GM13976 (cell line): ENCODE data around the gene TNK2.
"Not testable (repeated sequence)": the region's sequence is repeated elsewhere in the genome, so short reads cannot be mapped to it uniquely, and the experiment has no call there.

Experiments
- DNase-seq: peaks from one replicate; pipeline ENCODE4 v3.0.0; 2012; ENCODE audit warnings: low spot score
- in situ Hi-C: fragments of 300-500 bp; cut with MboI; formaldehyde crosslinking; loops from one replicate; pipeline ENCODE4 v1.12.0; 2022; ENCODE audit warnings: low sequenced_read_pairs, mixed read lengths, inconsistent platforms; ENCODE audit not compliant: unreplicated experiment
- TF ChIP-seq, protein P1 (sequence below): IDR thresholded peaks from 2 replicates; pipeline ENCODE4 v1.5.1; 2012; ENCODE audit warnings: borderline replicate concordance, mild to moderate bottlenecking; ENCODE audit not compliant: insufficient read depth; ENCODE audit errors: extremely low read depth, missing control alignments, control extremely low read depth

Gene TNK2

DNA sequence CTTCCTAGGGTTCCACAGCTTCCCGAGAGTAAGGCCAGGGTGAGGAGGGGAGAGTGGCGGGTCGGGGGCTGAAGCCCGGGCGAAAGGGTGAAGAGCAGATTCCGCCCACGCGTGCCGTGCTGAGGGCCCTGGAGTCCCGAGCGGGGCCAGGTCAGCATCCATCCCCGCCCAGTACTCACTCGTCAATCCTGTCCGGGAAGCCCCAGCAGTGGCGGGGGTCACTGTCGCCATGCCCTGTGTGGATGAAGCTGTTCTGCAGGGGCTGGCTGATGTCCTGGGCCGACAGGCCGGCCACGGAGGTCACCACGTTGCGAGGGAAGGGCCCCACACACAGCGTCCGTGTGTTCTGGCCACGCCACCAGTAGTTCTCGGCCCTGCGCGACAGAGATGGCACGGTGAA, 36.3 kb downstream of the TNK2 start:
- no peak for DNase-seq
- in situ Hi-C loops, result no loop called here
- TF ChIP-seq, protein P1, sequence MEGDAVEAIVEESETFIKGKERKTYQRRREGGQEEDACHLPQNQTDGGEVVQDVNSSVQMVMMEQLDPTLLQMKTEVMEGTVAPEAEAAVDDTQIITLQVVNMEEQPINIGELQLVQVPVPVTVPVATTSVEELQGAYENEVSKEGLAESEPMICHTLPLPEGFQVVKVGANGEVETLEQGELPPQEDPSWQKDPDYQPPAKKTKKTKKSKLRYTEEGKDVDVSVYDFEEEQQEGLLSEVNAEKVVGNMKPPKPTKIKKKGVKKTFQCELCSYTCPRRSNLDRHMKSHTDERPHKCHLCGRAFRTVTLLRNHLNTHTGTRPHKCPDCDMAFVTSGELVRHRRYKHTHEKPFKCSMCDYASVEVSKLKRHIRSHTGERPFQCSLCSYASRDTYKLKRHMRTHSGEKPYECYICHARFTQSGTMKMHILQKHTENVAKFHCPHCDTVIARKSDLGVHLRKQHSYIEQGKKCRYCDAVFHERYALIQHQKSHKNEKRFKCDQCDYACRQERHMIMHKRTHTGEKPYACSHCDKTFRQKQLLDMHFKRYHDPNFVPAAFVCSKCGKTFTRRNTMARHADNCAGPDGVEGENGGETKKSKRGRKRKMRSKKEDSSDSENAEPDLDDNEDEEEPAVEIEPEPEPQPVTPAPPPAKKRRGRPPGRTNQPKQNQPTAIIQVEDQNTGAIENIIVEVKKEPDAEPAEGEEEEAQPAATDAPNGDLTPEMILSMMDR, result no peak

DNA sequence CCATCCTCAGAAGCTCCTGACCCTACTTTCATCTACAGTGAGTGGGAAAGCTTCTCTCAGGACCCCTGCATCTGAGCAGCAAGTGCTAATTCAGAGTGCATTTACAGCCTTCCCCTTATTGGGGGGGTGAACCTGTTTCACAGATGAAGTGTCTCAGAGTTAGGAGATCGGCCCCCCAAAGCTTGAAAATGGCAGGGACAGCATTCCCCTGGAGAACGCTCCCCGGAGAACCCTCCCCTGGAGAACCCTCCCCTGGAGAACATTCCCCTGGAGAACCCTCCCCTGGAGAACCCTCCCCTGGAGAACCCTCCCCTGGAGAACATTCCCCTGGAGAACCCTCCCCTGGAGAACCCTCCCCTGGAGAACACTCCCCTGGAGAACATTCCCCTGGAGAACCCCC, 36.7 kb downstream of the TNK2 start:
- in situ Hi-C loops, result not testable (repeated sequence)

DNA sequence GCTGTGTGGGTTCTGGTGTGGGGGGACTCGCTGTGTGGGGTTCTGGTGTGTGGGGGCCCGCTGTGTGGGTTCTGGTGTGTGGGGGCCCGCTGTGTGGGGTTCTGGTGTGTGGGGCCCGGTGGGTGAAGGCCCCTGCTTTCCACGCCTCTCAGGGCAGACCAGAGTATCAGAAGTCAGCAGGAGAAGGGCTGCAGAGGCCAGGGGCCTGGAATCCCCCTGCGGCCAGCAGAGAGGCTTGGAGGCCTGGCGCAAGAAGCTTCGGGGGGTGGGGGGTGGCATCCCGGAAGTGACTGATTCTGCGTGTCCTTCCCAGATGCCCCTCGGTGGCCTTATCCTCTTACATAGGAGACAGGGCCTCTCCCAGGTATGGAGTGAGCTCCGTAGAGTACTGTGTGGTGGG, 37.4 kb downstream of the TNK2 start:
- no peak for DNase-seq
- TF ChIP-seq, protein P1, result no peak
- in situ Hi-C loops, result no loop called here

More for the DNA sequence above, 36.7 kb downstream of the TNK2 start:
- DNase-seq, result not testable (repeated sequence)

DNA sequence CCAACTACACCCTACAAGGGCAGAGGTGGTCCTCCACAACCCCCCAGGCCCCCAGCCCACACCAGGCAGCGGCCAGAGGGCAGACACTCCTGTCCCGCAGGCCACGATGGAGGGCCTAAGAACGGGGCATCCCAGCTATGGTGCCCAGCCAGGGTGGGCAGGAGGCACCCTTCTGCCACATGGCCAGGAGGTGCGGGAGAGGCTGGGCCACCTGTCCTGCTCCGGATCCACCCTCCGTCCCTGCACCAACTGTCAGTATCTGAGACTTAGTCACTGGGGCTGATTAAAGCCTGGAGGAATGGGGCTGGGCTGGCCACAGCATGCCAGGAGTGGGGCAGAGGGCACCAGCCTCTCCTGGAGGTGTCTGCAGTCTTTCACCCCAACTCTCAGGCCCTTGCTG, 37.9 kb downstream of the TNK2 start:
- DNase-seq, result no peak
- TF ChIP-seq, protein P1, result no peak
- in situ Hi-C loops, result no loop called here

DNA sequence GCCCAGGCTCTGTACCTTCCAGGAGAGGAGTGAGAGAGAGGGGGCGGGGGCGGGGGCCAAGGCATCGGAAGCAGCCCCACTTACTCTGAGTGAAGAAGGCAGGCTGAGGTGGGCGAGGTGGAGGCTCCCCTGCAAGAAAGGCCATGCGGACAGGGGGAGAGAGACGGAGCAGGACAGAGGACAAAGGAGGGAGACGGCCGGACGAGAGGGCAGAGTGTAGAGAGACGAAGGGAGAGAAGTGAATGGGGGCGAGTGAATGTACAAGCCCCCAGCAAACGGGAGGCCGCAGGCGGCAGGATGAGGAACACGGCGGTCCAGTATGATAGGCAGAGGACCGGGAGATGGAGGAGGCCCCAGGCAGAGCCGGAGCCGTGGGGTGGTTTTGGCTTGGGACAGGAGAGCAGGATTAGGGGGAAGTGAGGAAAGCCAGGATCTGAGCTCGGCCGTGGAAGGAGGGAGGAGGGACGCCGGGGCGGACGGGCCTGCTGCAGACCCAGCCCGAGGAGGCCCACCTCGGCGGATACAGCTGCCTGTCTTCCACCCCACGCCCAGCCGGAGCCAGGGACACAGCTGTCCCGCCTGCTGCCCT, 38.8 kb downstream of the TNK2 start:
- in situ Hi-C loops, result no loop called here
- TF ChIP-seq, protein P1, result no peak
- no peak for DNase-seq

DNA sequence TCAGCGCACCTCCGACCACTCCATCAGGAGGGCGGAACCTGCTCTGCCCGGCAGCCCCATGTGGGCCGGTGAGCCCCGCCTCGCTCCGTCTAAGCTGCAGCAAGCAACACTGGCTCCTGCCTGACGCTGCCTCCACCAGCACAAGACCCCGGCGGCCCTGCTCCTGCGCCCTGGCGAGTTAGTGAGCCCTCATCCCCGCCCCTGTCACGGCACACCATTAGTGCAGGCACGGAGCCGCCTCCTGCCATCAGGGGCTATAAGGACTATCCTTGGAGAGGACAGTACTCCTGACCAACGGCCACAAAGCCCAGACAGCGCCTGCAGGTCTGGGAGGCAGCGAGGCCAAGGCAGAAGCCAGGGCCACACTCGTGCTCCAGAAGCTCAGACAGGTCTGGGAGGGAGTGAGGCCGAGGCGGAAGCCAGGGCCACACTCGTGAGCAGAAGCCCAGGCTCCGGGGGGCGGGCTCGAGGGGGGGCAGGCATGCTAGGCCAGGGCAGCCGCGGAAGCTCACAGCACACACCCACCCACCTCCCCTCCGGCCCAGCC, 39.4 kb downstream of the TNK2 start:
- DNase-seq, result no peak
- in situ Hi-C loops, result no loop called here
- TF ChIP-seq, protein P1, result no peak

DNA sequence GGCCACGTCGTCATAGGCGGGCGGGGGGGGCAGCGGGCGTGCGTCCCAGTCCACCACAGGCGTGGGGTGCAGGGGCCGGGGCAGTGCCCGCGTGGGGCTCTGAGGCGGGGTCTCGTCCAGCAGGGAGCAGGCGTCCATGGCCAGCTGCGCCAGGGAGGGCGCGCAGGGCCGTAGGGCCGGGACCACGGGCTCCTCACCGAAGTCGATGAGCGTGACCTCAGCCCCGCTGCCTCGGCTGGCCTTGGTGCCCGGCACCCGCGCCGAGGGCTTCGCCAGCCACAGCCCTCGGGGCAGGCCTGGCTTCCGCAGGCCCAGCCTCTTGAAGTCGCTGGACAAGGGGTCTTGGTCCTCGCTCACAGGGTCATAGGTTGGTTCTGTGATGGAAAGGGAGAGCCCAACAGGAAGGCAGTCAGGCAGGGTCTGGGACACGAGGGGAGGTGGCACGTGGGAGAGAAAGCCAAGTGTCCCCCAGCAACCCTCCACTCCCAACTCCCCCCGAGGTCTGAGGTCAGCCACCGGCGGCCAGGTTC, 40.0 kb downstream of the TNK2 start:
- DNase-seq, result no peak
- TF ChIP-seq, protein P1, result no peak
- in situ Hi-C loops, result no loop called here
